Stimulated activated CD4-positive, alpha-beta T cell treated with anti-CD3 and anti-CD28 coated beads, Interleukin-2, amount 100 ng/mL, for 48 hours (primary cell): ENCODE measurements around the gene HDAC4.

Experiments used
- DNase-seq, 2 donors: peaks; one replicate each; pipeline ENCODE4 v3.0.0-alpha.2; 2020

HDAC4 gene

DNA sequence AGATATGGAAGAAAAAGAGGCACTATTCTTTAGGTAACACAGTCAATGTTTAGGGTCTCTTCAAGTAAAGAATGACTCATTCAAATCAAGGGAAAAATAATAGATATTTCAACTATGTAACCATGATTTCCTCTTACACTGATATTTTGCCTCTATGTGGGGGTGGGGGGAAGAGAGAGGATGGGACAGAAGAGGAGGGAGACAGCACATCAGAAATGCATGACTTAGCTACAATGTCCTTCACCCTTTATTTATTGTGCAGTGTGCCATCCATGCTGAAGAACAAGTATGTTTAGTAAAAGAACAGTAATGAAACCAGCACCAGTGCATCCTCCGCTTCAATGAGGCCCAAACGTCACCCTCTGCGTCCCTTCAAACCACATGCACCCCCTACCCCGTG lies 204.8 kb downstream of the HDAC4 start:
- no peak for DNase-seq

DNA sequence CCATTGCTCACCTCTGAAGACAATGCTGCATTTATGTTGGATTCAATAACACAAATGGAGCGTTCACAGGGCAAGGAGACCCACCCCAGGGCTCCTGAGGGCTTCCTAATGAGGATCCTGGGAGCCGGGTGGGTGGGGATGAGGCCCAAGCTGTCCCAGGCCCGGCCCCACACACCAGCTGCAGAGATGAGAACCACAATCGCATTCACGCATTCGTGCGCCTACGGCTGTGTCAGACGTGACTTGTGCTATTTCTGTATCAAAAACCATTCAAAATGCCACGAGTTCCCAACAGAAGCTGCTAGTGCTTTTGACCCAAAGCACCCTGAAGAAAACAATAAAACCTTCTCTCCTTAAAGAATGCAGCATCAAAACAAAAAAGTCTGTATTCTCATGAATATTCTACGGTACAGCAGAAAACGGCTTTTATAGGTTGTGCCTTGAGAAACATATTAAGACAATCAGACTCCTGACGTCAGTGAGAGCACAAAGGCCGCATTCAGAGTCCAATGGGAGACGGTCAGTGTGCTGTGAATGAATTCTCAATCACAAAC lies 205.4 kb downstream of the HDAC4 start:
- no peak for DNase-seq

DNA sequence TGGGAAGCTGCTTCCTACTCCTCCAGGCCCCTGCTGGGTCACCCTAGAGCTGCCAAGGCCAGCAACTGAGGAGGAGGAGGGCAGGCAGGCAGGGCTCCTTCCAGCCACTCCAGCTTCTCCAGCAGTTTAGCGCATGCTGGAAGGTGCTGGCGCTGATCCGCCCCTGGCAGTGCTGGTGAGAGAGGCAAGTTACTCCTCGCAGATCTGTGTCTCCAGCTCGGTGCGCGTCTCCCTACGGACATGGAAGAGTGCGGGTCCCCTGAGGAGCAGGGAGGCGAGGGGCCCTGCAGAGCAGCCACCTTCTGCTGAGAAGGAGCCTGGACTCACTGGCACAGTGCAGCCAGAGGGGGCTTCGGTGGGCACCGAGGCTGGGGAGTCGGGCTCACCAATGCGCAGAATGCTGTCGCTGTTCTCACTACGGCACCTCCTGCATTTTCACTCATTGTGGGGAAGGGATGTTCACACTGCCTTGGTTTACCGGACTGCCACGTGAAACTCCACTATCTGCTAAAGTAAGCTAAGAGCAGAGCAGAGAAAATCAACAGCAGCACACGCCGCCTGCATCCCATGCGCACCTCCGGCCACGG lies 206.0 kb downstream of the HDAC4 start:
- no peak for DNase-seq

DNA sequence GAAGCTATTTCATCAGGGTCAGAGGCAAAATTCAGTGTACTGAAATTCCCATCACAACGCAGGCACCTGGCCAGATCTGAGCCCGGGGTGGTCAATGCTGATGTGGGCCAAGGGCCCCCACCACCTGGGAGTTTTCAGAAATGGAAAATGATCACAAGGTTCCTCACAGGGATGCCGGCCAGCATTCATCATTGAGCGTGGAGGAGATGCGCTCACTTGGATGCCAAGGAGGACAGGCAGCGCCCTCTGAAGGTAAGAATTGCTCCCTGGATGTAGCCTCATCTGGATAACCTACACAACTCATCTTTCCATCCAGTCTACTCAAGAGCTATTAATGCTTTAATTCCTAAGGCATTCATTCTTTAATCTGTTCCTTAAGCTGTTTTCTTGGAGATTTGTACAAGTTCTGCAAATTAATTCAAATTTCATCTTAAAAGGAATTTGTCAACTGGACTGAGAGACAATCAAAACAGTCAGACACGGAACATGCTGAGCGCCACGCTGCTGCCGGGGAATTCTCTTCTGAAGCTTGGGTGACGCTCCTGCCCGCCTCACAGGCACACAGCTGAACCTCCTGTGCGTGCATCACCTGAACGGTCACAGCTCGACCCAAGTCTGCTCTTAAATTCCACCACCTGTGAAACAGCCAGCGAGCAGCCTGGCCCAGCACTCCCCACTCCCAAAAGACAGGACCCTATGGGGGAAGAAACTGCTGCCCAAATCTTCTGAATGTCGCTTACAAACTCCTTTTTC lies 206.7 kb downstream of the HDAC4 start:
- DNase-seq = no peak

DNA sequence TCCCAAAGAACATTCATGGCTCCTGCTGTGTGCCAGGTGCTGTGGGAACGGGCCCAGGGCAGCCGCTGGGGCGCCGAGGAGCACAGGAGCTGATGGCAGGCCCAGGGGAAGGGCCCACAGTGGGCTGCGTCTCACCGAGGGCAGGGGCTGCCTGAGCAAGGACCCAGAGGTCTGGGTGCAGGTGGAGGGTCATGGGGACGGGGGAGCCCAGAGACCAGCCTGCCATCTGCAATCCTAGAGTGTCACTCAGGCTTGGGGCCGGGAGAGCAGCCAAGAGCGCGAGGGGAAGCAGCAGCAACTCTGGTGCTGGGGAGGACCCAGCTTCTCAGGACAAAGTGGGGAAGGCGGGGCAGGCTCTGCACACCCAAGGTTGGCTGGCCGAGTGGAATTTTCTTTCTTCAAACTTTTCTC lies 207.4 kb downstream of the HDAC4 start:
- DNase-seq = no peak

DNA sequence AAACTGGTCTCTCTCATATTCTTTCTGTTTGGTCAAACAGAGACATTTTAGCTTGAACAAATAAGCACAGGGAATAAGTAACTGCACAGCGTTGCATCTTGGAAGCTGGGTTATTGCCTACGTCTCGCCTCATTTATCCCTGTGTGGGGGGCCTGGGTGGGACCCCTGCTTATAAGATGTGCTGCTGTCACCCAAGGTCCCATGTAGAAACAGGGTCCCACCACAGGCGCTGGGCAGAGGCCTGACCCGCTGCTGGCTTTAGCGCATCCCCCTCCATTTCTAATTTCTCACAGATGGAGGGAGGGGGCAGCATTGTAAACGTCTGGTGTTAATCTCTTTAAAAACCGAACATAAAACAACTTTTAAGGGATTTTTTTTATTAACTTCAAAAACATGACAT lies 207.8 kb downstream of the HDAC4 start:
- no peak for DNase-seq

DNA sequence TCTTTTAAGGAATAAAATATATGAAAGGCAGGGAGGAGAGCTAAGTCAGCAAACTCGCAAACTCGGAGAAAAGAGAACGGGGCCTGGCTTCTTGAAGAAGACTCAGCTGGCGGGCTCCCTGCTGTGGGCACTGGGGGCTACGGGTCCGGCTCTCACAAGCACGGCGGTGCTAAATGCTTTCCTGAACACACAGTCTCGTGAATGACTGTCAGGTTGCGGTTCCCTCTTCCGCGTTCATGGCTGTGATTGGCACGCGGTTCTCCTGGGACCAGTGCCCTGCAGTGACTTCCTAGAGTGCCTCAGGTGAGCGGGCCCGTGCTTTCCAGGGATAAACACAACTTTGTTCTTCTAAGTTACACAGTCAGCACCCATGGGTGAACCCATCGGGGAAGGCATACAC lies 208.4 kb downstream of the HDAC4 start:
- no peak for DNase-seq

DNA sequence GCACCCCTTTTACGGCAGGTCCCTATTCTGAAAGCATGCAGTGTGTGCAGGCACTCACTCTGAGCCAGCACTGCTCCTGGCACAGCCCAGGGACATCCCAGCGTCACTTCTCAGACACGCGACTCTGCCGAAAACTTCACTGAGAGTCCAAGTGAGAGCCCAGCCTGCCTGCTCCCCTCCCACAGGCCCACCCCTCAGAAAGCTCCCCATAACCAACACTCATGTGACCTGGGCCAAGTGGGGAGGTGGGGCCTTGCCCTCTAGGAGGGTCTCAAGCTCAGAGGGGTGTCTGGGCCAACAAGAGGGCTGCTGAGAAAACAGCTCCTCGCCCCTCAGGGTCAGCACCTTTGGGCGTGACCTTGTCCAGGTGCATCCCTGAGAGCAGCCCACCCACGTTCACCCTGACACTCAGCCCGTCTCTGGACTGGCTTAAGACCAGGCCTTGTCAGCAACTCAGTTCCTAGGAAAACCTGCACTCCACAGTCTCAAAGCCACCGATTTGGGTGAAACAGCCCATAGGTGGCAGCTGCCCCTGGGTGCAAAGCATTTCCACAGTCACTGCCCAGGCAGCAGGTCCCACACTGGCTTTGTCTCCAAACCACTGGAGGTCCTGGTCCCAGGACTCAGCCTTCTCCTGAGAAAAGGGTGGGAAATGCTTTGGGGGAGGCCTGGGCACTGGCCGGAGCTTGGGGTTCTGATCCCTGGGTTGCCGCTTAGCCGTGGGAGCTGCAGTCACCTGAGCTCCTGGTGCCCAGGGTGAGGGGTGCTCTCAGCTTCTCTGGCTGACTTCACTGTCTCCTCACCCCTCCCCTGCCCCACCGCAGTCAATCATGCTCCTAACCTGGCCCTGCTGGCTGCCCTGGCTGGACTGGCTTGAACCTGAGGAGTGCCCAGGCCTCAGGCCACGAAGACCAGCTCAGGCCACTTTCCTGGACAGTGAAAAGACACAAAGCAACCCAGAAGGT lies 209.6 kb downstream of the HDAC4 start:
- no peak for DNase-seq

DNA sequence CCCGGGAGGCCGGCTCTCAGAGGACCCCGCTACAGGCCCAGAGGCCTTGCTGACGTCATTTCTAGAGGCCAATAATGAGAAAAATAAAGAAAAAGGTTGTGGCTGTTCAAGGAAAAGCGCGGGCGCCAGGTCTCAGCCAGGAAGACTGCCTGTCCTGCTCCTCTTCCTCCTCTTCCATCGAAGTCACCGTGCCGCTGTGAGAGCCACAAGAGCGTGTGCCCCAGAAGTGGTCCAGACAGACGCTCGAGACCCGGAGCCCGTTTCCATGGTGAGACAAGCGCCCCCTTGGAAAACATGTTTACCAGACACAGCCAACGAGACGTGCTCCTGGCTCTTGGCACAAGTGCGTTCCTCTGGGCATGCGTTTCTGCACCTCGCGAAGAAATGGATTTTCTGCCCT lies 210.5 kb downstream of the HDAC4 start:
- no peak for DNase-seq

DNA sequence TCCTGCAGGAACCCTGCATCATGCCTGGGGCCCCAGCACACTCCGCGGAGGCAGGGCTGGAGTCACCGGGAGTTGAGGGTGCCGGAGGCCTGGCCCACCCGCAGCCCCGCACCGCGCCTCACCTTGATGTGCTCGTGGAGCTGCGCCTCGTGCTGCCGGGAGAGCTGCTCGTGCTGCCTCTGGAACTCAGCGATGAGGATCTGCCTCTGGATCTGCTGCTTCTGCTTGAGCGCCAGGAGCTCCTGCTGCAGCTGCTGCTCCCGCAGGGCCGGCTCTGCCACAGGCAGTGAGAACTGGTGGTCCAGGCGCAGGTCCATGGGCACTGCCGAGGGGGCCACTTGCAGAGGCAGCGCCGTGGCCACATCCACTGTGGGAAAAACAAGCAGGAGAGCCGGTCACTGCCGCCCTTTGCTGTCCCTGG lies 211.1 kb downstream of the HDAC4 start:
- no peak for DNase-seq

DNA sequence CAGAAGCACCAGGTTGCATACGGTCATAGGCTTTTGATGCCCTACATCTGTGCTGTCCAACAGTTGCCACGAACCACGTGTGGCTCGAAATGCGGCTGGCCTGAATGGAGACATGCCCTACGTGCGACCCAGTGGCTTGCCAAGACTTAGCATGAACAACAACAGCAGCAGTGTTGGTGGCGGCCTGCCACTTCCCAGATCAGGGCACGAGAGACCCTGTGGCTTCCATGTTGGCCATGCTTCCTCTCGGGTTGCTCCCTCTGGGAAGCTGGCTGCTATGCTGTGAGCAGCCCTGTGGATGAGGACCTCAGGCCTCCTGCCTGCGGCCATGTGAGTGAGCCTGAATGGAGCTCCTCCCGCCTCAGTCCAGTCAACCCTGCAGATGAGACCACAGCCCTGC lies 212.3 kb downstream of the HDAC4 start:
- no peak for DNase-seq

DNA sequence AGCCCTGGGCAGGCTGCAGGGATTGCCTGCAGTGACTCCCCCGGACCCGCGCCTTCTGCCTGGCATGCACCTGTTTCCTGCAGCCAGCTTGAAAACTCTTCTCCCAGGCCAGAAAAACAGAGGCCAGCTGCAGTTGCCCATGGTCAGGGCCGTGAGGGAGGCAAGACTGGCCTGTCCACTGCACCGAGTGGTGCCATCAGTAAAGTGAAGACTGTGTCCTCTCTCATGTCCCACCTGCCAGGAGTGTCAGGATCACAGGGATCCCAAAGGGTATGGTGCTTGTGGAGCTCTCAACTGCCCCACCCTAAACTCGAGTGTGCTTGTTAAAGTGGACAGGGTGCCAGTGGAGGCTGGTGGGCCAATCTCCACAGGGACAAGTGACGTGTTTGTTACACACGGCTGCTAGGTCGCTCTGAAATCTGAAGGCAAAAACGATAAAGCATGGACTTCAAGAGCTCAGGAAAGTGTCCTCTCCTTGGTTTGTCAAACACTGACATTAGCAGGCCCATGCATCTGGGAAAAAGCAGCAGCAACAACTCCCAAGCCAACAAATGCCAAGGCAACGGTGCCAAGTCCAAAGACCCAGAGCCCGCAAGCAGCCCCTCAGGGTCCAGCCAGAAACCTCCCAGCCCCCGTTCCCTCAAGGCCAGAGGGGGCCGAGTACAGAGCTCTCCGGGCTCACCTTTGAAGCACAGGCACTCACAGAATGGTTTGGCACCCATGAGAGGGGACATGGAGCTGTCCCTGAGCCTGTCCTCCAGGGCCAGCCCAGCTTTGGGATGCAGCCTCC lies 213.2 kb downstream of the HDAC4 start:
- no peak for DNase-seq

DNA sequence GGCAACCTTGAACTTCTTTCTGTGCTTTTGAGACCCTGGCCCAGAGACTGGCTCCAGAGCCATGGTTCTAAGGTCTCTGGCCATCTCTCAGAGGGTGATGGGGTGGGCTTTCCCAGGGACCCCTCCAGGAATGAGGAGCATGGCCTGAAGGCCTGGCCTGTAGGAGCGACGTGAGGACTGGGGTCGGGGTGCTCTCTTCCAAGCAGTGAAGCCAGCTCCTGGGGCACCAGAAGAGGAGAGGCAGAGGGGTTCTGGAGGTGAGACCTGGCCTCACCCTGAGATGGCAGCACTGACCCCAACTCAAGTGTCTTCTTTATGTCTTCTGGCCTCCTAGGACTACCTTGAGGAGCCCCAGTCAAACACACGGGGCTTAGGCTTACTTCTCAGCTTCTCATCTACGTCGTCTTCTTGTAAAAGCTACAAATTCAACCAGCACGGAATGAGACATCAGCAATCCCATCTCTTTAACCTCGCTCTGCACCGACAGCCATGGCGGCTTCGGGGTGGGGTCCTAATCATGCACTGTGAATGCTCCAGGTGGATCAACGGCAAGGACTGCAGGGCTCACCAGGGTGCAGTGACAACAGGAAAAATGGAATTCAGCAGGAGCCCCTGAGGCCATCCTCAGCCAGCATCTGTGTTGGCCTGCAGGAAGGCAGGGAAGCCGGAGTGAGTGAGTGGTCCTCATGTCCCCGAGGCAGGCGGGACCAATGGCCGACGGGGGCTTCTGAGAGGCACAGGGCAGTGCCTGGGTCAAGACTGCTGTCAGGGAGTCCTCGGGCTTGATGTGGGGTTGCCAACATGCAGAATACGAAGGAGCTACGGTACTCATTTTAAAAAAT lies 214.1 kb downstream of the HDAC4 start:
- no peak for DNase-seq

DNA sequence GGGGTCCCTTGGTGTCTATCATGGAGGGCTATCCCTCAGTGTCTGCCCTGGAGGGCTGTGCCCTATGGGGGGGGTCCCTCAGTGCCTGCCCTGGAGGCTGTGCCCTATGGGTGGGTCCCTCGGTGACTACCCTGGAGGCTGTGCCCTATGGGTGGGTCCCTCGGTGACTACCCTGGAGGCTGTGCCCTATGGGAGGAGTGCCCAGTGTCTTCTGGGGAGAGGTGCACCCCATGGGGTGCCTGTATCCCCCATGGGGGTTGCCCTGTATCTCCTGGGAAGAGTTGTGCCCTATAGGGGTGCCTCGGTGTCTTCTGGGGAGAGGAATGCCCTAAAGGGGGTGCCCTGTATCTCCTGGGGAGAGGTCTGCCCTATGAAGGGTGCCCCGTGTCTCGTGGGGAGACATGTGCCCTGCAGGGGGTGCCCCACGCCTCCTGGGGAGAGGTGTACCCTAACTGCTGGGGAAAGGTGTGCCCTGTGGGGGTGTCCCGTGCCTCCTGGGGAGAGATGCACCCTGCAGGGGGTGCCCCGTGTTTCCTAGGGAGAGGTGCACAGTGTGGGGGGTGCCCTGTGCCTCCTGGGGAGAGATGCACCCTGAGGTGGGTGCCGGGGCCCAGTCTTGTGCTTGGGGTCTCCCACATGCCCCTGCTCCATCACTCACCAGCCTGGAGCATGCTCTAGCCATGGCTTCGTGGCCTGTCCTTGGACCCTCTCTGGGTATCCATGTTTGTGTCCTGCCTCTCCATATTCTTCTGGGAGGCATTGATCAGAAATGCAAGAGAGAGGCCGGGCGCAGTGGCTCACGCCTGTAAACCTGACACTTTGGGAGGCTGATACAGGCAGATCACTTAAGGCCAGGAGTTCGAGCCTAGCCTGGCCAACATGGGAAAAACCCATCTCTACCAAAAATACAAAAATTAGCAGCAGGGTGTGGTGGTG lies 215.6 kb downstream of the HDAC4 start:
- DNase-seq = no peak

DNA sequence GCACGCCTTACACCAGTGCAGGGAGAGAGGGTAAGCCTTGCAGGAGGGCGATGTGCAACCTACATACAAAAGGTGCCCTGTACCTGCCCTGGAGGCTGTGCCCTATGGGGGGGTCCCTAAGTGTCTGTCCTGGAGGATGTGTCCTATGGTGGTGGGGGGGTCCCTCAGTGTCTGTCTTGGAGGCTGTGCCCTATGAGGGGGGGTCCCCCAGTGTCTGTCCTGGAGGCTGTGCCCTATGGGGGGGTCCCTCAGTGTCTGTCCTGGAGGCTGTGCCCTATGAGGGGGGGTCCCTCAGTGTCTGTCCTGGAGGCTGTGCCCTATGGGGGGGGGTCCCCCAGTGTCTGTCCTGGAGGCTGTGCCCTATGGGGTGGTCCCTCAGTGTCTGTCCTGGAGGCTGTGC lies 216.6 kb downstream of the HDAC4 start:
- DNase-seq = no peak

DNA sequence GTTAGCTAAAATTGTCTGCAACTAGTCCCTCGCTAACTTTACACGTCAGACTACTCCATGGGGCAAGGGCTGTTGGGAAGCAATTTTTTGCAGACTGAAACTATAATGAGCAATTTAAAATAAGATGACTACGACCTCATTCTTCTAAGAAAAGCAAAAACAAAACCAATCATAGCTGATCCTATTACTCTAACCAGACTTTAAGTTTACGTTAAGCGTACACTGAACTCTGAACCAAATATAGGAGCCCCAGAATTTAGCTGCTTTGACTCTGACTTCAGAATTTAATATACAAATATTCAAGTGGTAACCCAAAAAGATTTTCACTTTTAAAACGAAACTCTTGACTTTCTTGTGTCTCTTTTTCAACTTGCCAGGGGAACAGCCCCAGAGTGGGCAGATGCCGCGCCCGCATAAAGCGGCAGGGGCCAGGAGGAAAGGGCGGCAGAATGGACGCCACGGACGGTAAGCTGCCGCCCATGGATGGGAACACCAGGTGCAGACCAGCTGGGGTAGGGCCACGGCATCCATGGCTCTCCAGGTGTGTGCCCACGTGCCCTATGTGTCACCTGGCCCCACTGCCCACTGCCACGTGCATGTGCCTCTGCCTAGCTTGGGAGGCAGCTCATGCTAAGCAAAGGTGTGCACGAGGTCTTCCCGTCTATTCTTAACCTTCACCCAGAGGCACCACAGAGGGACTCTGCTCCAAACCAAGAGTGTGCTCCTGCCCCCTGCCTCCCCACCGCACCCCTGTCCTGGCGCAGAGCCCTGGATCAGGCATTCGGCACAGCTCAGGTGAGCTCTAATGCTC lies 217.6 kb downstream of the HDAC4 start:
- no peak for DNase-seq

DNA sequence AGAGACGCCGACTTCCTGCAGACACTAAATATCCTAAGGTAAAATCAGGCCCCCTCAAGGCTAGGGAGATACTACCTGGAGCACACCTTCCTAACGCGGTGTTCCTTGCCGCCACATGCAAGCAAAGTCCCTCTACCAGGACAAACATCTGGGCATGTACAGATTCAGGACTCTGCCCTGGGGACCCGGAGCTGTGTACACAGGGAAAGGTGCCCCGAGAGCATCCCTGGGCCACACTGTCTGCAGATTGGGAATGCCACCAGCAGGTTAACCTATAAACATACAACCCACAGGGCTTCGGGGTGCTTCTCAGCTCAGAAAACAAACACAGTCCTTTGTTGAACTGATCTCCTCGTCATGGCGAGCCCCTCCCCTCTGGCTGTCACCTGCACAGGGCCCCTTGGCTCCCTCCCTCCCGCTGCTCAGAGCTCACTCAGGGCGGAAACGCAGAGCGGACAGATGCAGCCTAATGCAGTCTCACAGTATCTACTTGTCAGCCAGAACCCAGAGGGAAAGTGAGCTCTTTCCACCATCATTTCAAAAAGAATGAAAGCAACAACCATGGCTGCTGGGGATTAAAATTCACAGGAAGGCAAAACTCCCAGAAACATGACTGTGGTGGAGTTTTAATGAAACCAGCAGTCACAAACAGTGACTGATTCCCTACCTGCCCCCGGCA lies 218.8 kb downstream of the HDAC4 start:
- no peak for DNase-seq

DNA sequence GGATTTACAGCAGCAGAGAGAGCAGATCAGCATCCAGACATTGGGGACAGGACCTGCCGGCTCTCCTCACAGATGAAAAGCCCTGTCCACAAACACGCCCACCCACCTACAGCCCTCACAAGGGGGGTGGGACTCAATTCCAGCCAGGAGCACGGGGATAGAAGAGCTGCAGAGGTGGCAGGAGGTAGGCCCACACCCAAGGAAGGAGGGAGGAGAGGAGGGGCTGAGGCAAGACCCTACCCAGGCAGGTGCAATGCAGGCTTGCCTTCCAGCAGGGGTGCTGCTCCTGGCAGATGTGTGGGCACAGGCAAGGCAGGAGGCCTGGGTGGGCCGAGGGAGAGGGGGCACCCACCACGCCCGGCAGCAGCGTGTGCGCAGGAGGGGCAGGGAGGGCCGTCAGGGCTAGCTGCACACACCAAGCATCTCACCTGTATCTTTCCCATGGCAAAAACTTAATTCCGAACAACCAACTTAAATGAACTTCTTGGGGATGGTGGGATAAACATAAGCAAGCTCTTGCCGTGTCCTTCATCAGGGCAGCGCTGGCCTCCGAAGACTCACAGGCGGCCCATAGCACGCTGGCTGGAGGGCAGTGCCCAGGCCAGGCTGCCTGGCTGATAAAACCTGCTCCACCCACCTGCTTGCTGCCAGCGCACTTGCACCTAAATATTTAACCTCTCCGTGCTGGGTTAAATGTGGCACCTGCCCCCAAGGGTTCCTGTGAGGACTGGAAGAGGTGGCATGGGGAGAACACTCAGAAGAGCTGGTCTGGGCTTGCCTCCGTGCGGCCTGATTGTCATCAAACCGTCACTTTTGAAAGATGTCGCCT lies 219.5 kb downstream of the HDAC4 start:
- no peak for DNase-seq
